GOT3 (cell line): Measurements from ENCODE around the gene NINJ2.

Source experiments
- DNase-seq: peaks from one replicate; lab custom pipeline; 2025; ENCODE audit warnings: mixed read lengths; lab: John Stamatoyannopoulos, UW

The NINJ2 gene

GRCh38 chr12:614411-614970 is 48.8 kb downstream of the NINJ2 start:
- no peak for DNase-seq

GRCh38 chr12:613996-614395 is 49.2 kb downstream of the NINJ2 start:
- no peak for DNase-seq

DNA sequence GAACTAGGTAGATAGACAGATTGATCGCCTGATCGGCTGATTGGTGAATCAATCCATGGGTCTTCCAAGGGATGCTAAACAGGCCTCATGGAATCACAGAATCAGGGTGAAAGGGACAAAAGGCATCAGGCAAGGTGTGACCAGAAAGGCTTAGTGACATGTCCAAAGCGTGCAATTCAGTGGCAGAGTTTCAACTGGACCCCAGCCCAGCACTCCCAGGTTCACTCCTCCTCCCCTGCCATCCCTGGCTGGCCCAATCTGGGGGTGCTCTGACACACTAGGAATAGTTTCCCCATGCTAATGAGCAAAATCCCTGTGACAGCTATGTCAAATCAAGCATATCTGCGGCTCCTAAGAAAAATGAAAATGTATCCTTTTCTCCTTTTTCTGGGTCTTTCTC is 50.4 kb downstream of the NINJ2 start:
- DNase-seq, result no peak

DNA sequence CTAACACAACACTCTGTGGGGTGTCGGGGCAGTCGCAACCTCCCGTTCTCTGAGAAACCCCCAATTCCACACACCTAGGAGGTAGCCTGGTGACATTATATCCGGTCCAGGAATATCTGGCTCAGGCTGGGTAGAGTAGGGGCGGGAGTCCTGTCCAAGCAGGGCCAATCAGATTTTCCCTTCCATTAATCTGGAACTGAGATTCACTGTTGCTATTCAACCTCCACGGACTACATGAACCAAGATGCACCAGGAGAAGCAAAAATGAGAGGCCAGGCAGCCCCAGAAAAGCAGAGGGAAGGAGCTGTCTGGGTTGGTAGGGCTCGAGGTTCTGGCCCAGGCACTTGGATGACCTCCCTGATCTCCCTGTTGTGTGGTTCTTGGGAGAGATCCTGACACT is 51.0 kb downstream of the NINJ2 start:
- no peak for DNase-seq

DNA sequence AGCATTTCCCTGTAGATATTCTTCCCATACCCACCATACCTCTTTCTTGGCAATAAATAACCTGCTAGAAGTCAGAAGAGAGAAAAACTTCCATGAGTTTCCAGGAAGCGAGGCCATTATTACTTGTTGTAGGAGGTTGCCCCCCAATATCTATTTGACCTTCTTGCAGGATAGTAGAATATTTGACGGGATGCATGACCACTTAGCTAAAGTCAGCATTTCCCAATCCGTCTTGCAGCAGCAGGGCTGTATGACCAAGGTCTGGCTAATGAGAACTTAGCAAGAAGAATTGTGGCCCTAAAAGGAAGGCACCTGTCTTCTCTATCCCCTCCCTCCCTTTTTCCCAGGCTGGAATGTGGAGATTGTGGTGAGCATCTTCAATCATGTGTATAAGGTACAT is 51.5 kb downstream of the NINJ2 start:
- no peak for DNase-seq

DNA sequence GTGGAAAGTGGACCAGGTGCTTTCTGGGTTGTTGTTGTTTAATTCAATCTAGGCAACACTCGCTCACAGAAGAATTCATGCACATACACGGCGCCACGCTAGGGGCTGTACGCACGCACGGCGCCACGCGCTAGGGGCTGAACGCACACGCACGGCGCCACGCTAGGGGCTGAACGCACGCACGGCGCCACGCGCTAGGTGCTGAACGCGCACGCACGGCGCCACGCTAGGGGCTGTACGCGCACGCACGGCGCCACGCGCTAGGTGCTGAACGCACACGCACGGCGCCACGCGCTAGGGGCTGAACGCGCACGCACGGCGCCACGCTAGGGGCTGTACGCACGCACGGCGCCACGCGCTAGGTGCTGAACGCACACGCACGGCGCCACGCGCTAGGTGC is 54.3 kb downstream of the NINJ2 start:
- DNase-seq, result no peak

DNA sequence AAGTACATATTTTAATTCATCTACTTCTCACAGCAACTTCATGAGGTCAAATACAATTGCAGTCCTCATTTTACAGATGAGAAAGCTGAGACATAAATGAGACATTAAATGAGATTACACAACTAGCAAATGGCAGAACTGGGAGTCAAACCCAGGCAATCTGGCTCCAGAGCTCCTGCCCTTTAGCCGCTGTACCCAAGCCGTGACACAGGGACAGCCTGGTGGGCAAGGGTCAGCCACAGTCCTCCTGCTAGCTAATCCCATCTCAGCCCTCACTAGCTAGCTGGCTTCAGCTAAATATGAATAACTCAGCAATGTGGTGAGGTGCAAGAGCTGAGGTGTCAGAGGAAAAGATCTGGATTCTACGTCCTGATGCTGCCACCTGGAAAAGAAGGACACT is 54.8 kb downstream of the NINJ2 start:
- no peak for DNase-seq

GRCh38 chr12:607541-608001 is 55.7 kb downstream of the NINJ2 start:
- no peak for DNase-seq

GRCh38 chr12:604956-605355 is 58.3 kb downstream of the NINJ2 start:
- no peak for DNase-seq

GRCh38 chr12:602700-603068 is 60.6 kb downstream of the NINJ2 start:
- DNase-seq, result no peak

GRCh38 chr12:601976-602699 is 61.1 kb downstream of the NINJ2 start:
- no peak for DNase-seq

DNA sequence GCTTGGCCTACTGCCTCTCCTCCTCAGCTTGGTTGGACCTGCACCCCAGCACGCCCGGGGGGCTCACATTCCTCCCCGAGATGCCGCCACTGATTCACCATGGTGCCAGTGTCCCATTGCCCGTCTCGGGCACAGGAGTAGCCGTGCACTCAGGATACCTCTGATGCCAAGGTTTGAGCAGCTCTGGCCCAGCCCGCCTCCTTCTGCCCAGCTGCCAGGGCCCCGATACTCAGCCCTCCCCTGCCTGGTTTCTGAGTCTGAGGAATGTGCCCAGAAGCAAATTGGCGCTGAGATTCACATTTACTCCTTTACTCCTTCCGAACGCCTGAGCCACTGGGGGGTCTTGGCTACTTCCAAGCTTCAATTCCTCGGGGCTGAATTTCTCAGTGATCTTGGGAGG is 63.5 kb downstream of the NINJ2 start:
- no peak for DNase-seq

GRCh38 chr12:597926-598568 is 65.2 kb downstream of the NINJ2 start:
- DNase-seq, result no peak

- DNase-seq, result no peak
Measured at GRCh38 chr12:593396-594270, 69.6 kb downstream of the NINJ2 start.

DNA sequence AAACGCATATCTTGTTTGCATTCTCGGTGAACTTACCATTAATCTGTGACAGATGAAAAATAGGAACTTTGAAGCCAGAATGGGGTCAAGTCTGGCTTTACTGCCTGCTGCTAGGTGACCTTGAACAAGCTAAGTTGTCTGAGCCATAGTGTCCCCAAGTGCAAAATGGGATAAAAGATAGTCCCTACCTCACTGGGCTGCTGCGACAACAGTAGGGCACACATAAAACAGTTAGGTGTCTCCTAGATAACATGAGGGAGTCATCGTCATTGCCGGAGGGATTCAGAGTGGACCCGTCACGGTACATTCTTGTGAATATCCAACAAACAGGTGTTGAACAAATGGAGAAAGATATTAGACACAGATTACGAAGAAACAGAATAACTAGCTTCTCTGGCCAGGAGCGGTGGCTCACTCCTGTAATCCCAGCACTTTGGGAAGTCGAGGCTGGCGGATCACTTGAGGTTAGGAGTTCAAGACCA is 71.2 kb downstream of the NINJ2 start:
- DNase-seq, result no peak

DNA sequence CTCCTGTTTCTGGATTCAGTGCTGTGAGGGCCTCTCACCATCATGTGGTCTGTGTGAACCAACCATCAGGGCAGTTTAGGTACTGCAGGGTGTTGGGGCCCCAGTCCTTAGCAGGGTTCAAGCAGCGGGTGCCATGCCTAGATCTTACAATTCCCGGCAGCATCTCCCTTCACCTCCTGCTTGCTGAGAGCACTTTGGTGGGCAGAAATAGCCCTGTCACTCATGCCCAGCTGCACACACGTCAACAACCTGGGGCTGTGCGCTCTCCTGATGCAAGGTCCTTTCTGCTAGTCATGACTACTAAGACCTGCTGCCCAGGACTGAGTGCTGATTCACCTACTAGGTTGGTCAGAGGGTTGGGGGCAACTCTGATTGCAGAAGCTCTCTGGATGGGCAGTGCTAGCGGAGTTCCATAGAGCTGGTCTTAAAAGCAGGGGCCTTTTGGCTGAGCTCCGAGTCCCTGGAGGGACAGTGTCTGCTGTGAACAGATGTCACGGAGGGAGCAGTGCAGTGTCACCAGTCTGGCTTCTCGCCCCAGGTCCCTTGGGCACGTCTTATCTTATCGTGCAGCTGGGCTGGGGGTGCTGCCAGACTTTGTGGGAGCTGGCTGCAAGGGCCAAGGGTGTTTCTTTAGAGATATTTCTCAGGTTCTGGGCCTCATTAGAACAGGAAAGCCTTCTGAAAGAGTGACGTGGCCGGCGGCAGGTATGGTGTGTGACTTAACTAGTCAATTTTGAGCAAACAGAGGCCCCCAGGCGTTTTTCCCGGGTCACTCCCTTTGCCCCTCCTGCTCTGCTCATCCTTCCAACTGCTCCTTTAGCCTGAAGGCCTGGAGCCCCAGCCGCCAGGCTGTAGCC is 71.8 kb downstream of the NINJ2 start:
- DNase-seq, result no peak

GRCh38 chr12:590206-590750 is 73.0 kb downstream of the NINJ2 start:
- DNase-seq, result no peak

DNA sequence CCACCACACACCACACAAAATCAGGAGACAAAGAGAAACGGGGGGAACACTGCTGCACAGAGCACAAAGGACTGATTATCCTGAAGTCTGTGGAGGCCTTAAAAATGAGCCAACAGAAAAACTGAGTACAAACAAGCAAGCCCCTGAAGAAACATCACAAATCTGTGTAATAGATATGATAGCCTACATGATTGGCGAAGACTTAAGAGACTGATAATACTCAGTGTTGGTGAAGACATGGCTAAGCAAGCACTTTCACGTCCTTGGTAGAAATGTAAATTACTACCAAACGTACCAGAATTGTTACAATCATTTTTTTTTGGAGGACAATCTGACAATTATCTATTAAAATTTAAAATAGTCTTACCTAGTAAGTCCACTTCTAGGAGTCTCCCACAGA is 74.6 kb downstream of the NINJ2 start:
- no peak for DNase-seq

GRCh38 chr12:588024-588322 is 75.3 kb downstream of the NINJ2 start:
- DNase-seq, result no peak

DNA sequence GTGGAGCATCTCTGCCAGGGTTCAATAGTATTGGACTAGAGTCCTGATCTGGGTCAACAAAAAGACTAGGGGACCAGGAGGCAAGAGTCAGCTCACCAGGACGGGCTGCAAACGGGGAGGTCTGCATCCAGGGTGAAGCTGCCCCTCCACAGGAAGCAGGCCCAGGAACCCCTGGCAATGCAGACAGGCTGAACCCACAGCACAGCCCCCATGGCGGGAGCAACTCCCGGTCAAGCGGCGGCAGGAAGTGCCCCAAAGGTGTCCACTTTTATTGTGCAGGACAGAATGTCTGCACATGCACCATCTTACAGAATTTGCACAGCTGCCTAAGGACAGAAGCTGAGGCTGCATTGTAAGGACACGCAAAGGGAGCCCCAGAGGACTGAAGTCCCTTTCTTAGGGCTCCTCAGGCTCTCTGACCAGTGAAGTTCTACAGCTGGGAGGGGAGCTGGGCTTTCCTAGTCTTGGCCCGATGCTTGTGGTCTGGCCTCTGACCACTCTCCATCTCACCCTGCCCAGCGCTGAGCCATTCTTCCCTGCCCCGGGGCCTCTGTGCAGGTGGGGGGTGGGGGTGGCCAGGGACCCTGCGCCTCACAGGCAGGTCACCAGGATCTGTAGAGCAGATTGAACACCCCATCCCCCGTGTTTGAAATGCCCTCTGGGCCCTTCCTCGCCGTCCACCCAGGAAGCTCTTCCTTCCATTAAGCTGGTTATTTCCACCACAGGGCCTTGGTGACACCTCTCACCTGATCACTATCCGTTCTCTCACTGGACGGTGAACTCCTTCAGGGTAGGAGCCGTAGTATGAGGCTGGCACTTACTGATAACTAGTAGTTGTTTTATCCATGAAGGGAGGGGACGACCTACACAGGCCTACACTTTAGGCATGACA is 75.9 kb downstream of the NINJ2 start:
- DNase-seq, result no peak
